GM18909 (cell line): ENCODE data around the gene GRHPR.
"Not testable (repeated sequence)": the region's sequence is repeated elsewhere in the genome, so short reads cannot be mapped to it uniquely, and the experiment has no call there.

ENCODE experiments used
- ATAC-seq: cut with Tn5 transposase; IDR thresholded peaks from one replicate; pipeline ENCODE4 v1.9.1; 2021; ENCODE audit warnings: mild to moderate bottlenecking; ENCODE audit not compliant: unreplicated experiment, poor library complexity

Gene GRHPR

GRCh38 chr9:37397948-37398347, 24.5 kb upstream of the GRHPR start:
- ATAC-seq: not testable (repeated sequence)

DNA sequence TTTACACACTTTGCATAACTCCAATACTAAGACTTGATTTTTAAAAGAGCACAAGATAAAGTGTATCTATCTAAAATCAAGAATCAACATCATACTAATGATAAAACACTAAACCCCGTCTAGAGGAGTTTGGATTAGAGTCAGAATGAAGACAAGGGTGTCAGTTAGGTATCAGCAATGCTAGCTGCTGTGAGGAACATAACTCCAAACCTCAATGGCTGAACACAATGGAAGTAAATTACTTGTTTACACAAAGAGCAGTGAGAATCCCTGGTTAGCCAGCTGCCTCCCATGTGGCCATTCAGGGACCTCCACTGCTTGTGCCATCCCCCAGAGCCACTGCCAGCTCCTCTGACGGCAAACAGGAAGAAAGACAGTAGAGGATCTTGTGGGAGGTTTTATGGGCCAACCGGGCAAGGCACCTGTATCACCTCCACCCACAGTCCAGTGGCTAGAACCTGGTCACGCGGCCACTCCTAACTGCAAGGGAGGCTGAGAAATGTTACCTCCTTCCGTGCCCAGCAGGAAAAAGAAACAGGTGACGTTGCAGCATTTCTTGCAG, 24.0 kb upstream of the GRHPR start:
- no peak for ATAC-seq

DNA sequence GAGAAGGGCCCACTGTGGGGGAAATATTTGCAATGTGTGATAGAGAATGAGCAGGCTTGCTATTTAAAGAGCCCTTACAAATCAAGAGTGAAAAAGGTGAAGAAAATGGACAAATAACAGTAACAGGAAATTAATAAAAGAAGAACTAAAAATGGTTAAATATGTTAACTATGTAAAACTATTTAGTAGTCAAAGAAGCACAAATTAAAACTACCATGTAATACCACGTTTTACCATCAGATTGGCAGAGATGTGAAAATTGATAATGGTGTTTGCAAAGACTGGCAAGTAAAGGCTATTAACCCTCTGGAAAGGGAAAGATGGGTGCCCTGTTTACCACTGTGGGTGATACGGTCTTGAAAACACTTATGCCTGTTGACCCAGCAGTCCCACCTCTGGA, 23.2 kb upstream of the GRHPR start:
- ATAC-seq: no peak

- ATAC-seq: no peak
Measured at GRCh38 chr9:37404590-37404989, 17.9 kb upstream of the GRHPR start.

DNA sequence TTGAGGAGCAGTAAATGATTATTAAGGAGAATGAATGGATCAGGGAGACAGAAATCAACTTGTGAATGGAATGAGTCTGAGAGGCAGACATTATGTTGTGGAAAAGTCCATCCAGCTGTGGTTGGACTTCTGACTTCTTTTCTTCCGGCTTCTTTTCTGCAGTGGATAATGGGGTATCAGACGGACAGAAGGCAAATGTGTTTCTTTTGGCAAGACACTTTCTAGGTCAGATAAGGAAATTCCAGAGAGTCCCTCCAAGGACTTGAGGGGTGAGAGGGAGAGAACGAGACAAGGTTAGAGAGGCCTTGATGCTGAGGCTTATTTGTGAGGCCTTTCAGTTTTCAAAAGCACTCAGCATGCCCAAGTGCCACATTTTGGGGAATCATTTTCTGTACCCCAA, 17.1 kb upstream of the GRHPR start:
- ATAC-seq: no peak

DNA sequence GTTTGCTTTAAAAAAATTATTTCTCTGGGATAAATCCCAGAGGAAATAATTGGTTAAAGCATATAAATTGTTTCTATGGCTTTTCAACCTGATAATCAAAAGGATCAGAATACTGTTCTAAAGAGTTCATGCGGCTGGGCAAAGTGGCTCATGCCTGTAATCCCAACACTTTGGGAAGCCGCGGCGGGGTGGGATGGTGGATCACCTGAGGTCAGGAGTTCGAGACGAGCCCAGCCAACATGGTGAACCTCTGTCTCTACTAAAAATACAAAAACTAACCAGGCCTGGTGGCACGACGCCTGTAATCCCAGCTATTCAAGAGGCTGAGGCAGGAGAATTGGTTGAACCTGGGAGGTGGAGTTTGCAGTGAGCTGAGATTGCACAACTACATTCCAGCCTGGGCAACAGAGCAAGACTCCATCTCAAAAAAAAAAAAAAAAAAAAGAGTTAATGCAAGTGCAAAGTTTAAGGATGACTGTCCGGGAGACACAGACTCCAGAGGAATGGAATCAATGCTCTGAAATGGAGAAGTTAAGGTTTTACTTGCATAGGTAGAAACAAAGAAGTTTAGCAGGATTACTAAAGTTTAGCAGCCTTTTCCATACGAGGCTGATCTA, 16.6 kb upstream of the GRHPR start:
- no peak for ATAC-seq

DNA sequence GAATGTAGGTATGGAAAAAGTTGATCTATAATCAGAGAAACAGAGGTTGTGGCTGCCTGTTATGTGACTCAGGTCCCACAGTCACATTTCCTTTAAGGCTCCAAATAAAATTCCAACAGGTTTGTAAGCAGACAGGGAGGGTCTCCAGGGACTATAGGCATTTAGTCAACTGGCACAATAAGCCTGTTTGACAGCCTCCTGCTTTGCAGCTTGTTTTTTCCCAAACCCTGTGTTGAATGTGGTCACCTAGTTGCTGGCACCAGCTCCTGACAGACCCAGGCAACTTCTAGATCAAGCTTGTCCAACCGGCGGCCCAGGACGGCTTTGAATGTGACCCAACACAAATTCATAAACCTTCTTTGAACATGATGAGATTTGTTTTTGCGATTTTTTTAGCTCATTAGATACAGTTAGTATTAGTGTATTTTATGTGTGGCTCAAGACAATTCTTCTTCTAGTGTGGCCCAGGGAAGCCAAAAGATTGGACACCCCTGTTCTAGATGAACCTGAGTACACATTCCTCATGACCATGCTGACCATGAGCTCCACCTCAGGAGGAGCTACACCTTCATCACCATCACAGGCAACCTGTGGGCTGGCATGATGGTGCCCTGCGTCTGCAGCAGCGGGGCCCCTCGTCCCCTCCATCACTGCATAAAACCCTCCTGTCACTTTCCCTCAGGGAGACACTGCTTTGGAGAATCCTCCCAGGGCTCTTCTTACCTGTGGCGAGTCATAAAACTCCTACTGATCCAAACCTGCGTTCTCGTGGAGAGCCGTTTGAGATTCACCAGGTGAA, 15.7 kb upstream of the GRHPR start:
- no peak for ATAC-seq

DNA sequence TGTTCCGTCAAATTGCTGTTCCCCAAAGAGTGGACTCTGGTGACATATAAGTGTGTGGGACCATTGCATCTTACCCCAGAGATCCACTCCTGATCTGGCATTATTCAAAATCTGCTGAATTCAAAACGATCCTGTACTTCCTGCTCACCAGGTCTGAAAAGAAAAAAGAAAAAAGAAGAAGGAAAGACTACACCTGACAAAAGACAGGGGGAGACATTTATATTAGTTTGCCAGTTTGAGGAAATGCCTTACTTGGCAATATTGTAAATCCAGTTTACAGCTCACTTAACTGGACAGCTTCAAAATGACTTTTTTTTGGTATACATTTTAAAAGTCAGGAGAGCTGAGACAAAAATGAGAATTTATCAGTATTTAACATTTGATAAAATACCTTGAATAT, 15.0 kb upstream of the GRHPR start:
- no peak for ATAC-seq

GRCh38 chr9:37408933-37409710, 13.4 kb upstream of the GRHPR start:
- peak; percentile 92 for ATAC-seq

DNA sequence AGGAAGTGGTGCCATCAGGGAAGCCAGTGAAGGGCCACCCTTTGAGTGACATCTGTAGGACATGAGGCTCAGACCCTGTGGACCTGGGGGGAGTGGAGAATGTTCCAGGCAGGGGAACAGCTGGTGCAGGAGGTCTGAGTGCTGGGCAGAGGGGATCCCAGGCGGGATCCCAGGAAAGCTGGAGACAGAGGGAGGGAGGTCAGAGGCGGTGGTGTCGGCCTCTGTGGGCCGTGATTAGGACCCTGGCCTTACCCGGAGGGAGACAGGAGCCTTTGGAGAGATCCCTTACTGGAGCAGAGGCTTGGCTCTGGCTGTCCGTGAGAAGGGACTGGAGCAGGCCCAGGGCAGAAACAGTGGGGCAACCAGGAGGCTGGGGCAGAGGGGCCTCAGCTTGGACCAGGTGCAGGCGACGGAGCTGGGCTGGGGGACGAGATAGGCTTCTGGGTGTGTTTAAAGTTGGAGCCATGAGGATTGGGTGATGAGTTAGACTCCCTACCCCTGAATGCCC, 12.1 kb upstream of the GRHPR start:
- ATAC-seq: no peak

DNA sequence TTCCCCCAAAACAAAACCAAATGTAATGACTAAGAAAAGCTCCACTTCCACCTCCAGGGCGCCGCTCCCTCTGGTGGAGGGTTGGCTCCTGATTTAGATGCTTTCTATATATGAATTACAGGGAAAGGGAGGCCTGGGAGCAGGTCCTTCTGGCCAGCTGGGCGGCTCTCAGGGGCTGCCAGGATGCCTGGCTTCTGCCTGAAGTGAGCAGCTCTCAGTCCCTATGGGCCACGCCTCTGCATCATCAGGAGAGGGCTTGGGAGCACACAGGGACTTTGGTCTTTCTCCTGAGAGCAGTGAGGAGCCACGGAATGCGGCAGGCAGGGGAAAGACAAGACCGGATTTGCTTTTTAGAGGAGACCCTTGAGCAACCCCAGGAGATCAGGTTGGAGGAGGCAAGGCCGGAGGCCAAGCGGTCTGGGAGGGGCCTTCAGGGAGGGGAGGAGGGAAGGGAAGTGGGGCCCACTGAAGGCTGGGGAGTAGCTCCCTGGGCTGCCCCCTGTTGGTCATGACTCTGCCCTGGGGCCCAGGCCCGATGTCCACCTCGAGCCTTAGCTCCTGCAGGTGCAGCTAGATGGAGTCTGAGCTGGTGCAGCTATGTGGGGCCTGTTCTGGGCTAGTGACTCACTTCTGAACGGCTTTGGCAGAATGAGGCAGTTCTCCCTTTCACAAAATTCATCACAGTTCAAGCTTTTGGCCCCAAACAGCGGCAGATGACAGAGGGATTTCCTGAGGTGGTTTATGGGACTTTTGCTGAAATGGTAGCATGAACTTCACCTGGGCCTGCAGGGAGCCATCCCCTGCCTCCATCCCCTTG, 11.3 kb upstream of the GRHPR start:
- peak; percentile 24 for ATAC-seq

GRCh38 chr9:37412431-37413151, 9.9 kb upstream of the GRHPR start:
- ATAC-seq: no peak

GRCh38 chr9:37413311-37413710, 9.2 kb upstream of the GRHPR start:
- no peak for ATAC-seq

DNA sequence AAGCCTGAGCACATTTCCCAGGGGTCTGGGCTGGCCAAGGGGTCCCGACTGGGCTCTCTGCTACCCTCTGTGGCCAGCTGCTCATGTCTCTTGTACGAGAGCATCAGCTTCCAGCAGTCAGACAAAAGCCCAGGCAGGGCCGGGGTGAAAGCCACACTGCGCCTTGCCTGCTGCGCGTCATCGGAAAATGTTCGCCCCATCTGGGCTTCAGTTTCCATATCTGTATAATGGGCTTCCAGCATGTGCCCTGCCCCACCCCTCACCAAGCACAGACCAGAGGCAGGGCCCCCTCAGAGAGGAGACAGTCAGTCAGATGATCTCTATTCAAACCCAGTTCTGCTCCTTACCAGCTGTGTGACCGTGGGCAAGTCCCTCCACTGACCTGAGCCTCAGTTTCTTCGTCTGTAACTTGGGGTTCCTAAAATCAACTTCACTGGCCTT, 8.0 kb upstream of the GRHPR start:
- ATAC-seq: no peak

- no peak for ATAC-seq
Measured at GRCh38 chr9:37415011-37415719, 7.3 kb upstream of the GRHPR start.

- no peak for ATAC-seq
Measured at GRCh38 chr9:37417252-37417803, 5.2 kb upstream of the GRHPR start.

DNA sequence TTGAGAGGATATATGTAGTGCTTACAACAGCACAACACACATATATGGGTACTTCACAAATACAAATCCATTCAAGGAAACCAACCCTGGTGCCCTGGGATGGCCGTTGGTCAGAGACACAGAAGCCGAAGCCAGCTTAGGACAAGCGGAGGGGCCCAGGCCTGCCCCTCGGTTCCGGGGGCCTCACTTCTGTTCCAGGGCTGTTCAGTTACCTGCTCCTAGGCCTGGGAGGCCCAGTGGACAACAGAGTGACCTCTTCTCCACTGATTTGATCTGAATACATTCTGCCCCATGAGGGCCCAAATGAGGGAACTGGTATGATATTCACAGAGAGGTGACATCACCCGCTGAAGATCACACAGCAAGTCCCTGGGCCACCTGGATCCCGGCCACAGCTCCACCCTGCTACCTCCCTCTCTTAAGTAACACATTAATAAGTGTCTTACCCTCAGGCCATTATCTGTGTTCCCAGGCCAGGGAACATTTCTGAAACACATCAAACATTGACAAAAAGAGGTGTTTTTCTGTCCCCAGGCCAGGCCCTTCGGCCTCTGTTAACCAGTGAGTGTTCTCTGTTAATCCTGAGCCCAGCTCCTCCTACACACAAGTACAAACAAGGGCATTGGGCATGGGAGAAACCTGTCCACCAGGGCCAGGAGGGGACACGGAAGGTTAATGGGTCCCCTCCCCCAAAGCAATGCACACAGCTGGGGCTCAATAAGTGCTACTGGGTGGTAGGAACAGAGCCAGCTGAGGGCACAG, 4.5 kb upstream of the GRHPR start:
- no peak for ATAC-seq

- no peak for ATAC-seq
Measured at GRCh38 chr9:37419204-37419603, 3.3 kb upstream of the GRHPR start.
